Measurements from ENCODE around the gene TBC1D4.
"Not testable (repeated sequence)": the region's sequence is repeated elsewhere in the genome, so short reads cannot be mapped to it uniquely, and the experiment has no call there.

TBC1D4 gene

GRCh38 chr13:75273695-75274094, 208.3 kb downstream of the TBC1D4 start:
- DNase-seq (ENCODE audit: low spot score), result not testable (repeated sequence)

DNA sequence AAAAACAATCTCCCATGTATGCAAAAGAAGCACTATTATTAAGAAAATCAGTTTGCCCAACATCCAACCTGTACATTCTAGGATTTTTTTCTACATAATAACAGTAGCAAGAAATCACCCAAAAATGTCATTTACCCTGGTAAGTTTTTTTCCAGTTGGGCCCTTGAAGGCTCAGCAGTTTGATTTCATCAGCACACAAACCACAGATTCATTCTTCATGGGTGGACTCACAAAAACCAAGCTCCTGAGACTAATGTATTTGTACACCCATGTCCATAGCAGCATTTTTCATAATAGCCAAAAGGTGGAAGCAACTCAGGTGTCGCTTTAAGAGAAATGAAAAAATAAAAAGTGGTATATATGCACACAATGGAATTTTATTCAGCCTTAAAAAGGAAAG, 210.1 kb downstream of the TBC1D4 start:
- DNase-seq (ENCODE audit: low spot score), result no peak

DNA sequence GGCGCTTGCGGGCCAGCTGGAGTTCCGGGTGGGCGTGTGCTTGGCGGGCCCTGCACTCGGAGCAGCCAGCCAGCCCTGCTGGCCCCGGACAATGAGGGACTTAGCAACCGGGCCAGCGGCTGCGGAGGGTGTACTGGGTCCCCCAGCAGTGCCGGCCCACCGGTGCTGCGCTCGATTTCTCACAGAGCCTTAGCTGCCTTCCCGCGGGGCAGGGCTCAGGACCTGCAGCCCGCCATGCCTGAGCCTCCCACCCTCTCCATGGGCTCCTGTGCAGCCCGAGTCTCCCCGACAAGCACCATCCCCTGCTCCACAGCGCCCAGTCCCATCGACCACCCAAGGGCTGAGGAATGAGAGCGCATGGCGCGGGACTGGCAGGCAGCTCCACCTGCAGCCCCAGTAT, 213.5 kb downstream of the TBC1D4 start:
- DNase-seq (ENCODE audit: low spot score), result not testable (repeated sequence)

DNA sequence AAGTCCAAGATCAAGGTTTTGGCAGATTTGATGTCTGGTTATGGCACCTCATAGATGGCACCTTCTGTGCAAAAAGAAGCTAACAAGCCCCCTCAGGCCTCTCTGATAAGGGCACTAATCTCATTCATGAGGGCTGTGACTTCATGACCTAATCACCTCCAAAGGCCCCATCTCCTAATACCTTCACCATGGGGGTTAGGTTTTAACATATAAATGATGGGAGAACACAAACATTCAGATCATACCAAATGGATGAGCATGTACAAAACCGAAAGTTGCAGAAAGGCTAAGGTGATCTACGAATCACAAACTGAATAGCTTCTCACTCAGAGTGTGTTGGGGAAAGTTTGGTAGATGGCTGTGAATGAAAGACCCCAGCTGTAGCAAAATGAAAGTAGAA, 217.4 kb downstream of the TBC1D4 start:
- DNase-seq (ENCODE audit: low spot score), result peak; percentile 21

- peak; percentile 16 for DNase-seq (ENCODE audit: low spot score)
Observed at GRCh38 chr13:75263741-75264407, 218.1 kb downstream of the TBC1D4 start.

DNA sequence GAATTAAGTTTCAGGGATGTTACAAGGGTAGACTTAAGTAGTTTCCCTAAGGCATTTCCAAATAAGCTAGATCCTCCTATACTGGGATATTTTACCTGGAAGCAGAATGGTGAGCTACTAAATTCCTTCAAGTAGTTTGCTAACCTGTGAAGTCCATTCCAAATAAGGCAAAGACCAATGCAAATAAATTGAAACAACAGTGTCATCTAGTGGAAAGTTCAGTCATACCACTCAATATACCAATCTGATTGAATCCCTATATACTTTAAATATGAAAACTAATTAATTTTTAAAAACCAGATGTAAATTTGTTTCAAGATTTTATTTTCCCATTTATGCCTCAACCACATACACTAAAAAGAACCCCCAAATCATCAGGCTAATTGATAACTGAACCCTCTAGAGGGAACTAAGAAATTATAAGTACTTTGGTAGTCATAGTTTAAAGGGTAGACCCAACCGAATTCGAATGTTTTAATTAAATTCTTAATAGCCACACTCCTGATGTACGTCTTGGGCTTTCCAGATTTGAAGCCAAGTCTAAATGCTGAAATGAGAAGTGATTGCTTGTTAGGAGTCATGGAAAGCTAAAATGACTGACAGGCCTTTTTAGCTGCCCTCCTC, 223.7 kb downstream of the TBC1D4 start:
- DNase-seq (ENCODE audit: low spot score), result peak; percentile 13

- DNase-seq (ENCODE audit: low spot score), result no peak
Observed at GRCh38 chr13:75256922-75257321, 225.0 kb downstream of the TBC1D4 start.

- no peak for DNase-seq (ENCODE audit: low spot score)
Observed at GRCh38 chr13:75255653-75256052, 226.3 kb downstream of the TBC1D4 start.

DNA sequence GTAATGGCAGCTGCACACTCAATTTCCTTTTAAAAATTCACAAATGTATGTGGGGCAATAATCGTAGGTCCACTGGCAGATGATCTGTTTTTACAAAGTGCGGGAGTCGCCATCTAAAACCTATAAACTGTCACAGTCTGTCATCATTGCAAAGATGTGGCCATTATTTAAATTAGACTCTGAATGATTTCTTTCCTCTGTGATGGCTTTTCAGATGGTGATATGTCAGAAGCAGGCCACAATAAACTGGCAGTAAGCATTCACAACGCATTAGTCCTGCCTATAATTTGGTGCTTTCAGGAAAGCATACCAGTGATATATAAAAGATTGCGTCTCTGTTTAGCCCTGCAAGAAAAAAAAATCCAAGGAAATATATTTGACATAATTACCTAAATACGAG, 226.8 kb downstream of the TBC1D4 start:
- DNase-seq (ENCODE audit: low spot score), result no peak

- DNase-seq (ENCODE audit: low spot score), result no peak
Observed at GRCh38 chr13:75251188-75251587, 230.8 kb downstream of the TBC1D4 start.

DNA sequence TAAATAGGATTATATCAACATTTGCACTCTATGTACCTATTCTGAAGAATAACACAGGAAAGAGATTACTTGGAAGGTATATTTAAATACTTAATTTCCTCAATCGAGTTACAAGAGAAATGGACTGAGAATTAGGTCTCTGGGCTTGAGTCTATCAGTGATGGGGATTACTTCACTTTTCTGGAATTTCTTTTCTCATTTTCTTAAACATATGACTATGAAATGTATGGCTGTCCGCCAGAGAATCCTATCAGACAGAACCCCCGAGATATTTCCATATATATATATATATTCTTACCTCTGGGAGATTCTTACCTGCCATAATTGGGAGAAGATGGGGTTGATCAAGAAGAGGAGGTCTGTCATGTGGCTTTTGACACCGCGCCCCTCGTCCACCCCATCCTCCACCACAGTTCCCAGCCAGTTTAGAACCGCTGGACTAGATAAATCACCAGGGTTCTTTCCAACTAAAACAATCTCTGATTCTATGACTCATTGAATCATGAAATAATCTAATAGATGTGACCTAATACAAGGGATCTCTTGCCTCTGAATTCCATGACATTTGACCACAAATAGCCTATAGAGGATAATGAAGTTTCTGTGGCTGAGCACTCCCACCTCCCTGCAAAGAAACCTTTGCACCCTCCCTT, 231.3 kb downstream of the TBC1D4 start:
- DNase-seq (ENCODE audit: low spot score), result peak; percentile 27

GRCh38 chr13:75245578-75245977, 236.4 kb downstream of the TBC1D4 start:
- DNase-seq (ENCODE audit: low spot score), result not testable (repeated sequence)

- not testable (repeated sequence) for DNase-seq (ENCODE audit: low spot score)
Observed at GRCh38 chr13:75240240-75240639, 241.7 kb downstream of the TBC1D4 start.

DNA sequence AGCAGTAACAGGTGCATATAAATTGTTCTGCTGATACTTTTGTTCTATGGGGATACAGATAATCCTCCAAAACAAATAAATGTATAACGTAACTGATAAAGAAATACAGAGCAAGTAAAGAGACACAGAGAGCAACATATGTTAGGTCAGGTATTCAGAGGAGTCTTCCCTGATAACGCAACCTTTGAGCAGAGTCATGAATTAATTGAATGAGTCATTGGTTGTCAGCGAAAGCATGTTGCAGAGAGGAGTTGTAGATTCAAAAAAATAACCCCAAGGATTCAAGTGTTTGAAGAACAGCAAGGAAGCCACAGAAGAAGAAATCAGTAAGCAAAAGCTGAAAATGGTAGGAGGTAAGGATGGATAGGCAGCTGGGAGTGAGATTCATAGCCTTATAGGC, 245.2 kb downstream of the TBC1D4 start:
- DNase-seq (ENCODE audit: low spot score), result no peak
